ENCODE measurements around the gene DNAJC3. TPM values are rescaled to one million over a fixed set of nuclear protein-coding genes. Genes with fewer than 3 reads are reported as not detected.
"Not testable (repeated sequence)": the region's sequence is repeated elsewhere in the genome, so short reads cannot be mapped to it uniquely, and the experiment has no call there.

Gene DNAJC3
- polyA plus RNA-seq, 1 of the 3 experiments (the other 2 are of a cell fraction): 5.8 TPM

- TF ChIP-seq YY1 (IDR thresholded peaks at IDR 0.05; ENCODE audit: low read depth): no peak
- TF ChIP-seq MXI1 (IDR thresholded peaks at IDR 0.05; ENCODE audit: low read depth, low read length): no peak
- TF ChIP-seq PBX3 (IDR thresholded peaks at IDR 0.05): no peak
- TF ChIP-seq SIN3A (IDR thresholded peaks at IDR 0.05; ENCODE audit: borderline replicate concordance, low read depth, low read length): no peak
These were observed 79.1 kb downstream of the DNAJC3 start (continued) for GRCh38 chr13:95756072-95756471.

GRCh38 chr13:95762626-95763025, 85.7 kb downstream of the DNAJC3 start:
- H2AFZ ChIP-seq (ENCODE audit: low read depth); H3K79me2 ChIP-seq (ENCODE audit: insufficient read depth); H4K20me1 ChIP-seq (ENCODE audit: insufficient read depth); POLR2A ChIA-PET; H3K27me3 ChIP-seq (ENCODE audit: insufficient read depth); DNase-seq; H3K27ac ChIP-seq (ENCODE audit: low read depth in 2 of 2, low read length in 1 of 2); H3K4me1 ChIP-seq (ENCODE audit: control insufficient read depth in 1 of 2, insufficient read depth in 2 of 2, low read depth in 1 of 2, low read length in 1 of 2); H3K9ac ChIP-seq; H3K4me3 ChIP-seq (ENCODE audit: low read depth in 2 of 2, low read length in 1 of 2); H3K4me2 ChIP-seq; H3K9me3 ChIP-seq; H3F3A ChIP-seq (replicated peaks; ENCODE audit: insufficient read depth); H3K9me2 ChIP-seq: not testable (repeated sequence)
- H3K36me3 ChIP-seq (replicated peaks in 1 of 2; ENCODE audit: control insufficient read depth in 1 of 2, insufficient read depth in 2 of 2, low read length in 1 of 2): peaks cover 9 to 25% of the 10 kb centered on the region in 2 experiments
- 81% methylated on average over 3 of the region's 3 CpGs for whole genome bisulfite sequencing (ENCODE audit: low lambda C conversion rate)
- CTCF ChIA-PET: interaction anchor here (0.8 kb wide), 1 partner anchor 71 kb away, joined by 3 read pairs; no protein-coding TSS in a partner anchor

- CTCF ChIA-PET: interaction anchor here (0.8 to 1.2 kb wide), 3 partner anchors 12 to 70 kb away, joined by 3 to 4 read pairs (median 3); no protein-coding TSS in a partner anchor
- WGBS (ENCODE audit: low lambda C conversion rate): 95% methylated on average over 4 of the region's 4 CpGs
These were observed 86.7 kb downstream of the DNAJC3 start for GRCh38 chr13:95763601-95764000.

More at GRCh38 chr13:95763601-95764000, 86.7 kb downstream of the DNAJC3 start:
- Histone ChIP-seq H2AFZ (ENCODE audit: low read depth) (no peak overlapping the region), H3K9me2 (no peaks in the 10 kb centered on the region), H3F3A (replicated peaks; ENCODE audit: insufficient read depth) (no peaks in the 10 kb centered on the region), H4K20me1 (ENCODE audit: insufficient read depth) (no peaks in the 10 kb centered on the region), H3K9me3 (no peaks in the 10 kb centered on the region), H3K9ac (no peak overlapping the region), H3K4me1 (ENCODE audit: control insufficient read depth in 1 of 2, insufficient read depth in 2 of 2, low read depth in 1 of 2, low read length in 1 of 2) (no peaks in the 10 kb centered on the region), H3K27ac (ENCODE audit: low read depth in 2 of 2, low read length in 1 of 2) (no peak overlapping the region), H3K4me3 (ENCODE audit: low read depth in 2 of 2, low read length in 1 of 2) (no peak overlapping the region), H3K79me2 (ENCODE audit: insufficient read depth) (no peaks in the 10 kb centered on the region), H3K36me3 (replicated peaks in 1 of 2; ENCODE audit: control insufficient read depth in 1 of 2, insufficient read depth in 2 of 2, low read length in 1 of 2) (peaks cover 9 to 24% of the 10 kb centered on the region in 2 experiments), H3K4me2 (no peak overlapping the region), H3K27me3 (ENCODE audit: insufficient read depth) (no peaks in the 10 kb centered on the region)
- TF ChIP-seq RFX5 (IDR thresholded peaks at IDR 0.05; ENCODE audit: low read length) (no peak), POLR2AphosphoS5 (IDR thresholded peaks at IDR 0.05; ENCODE audit: low read depth, low read length) (no peak), CTCF (IDR thresholded peaks at IDR 0.05) (no peak), JUND (IDR thresholded peaks at IDR 0.05) (no peak), SMC3 (IDR thresholded peaks at IDR 0.05; ENCODE audit: low read depth, low read length) (no peak), MEF2A (IDR thresholded peaks at IDR 0.05; ENCODE audit: borderline replicate concordance, low read depth) (no peak), PBX3 (IDR thresholded peaks at IDR 0.05) (no peak), REST (IDR thresholded peaks at IDR 0.05; ENCODE audit: low read depth, low read length) (no peak), NFIC (IDR thresholded peaks at IDR 0.05; ENCODE audit: borderline replicate concordance) (no peak), NRF1 (IDR thresholded peaks at IDR 0.05; ENCODE audit: low read depth, low read length) (no peak)
- POLR2A ChIA-PET: no interaction called here
- DNase-seq: no peak
